SU-DHL-6 (cell line): Measurements from ENCODE around the gene SBNO2.

ENCODE experiments used
- CTCF ChIP-seq: fragments of 200-600 bp; sonication (generic); IDR thresholded peaks from one replicate; pipeline ENCODE4 v1.5.1; 2017; ENCODE audit warnings: antibody characterized with exemption, mild to moderate bottlenecking, low read length, moderate library complexity; ENCODE audit not compliant: insufficient read depth, poor library complexity, severe bottlenecking
- EZH2phosphoT487 ChIP-seq: fragments of 200-600 bp; sonication (generic), shearing (Covaris generic); conservative IDR thresholded peaks from 2 replicates; pipeline ENCODE4 v1.6.1; 2018; ENCODE audit warnings: mild to moderate bottlenecking, antibody characterized with exemption, low read length, moderate library complexity, mixed read lengths

- TF ChIP-seq CTCF (no peak), EZH2phosphoT487 (no peak)
Observed at GRCh38 chr19:1169411-1169791, 4.7 kb downstream of the SBNO2 start.
